Thoracic aorta (tissue), 2 donors: Measurements from ENCODE around the gene PAPLN. TPM values are rescaled to one million over a fixed set of nuclear protein-coding genes. Genes with fewer than 3 reads are reported as not detected.

Experiments used
- ATAC-seq: fragments of 150-250 bp; one replicate; pipeline ENCODE4 v1.8.0; 2017; ENCODE audit warnings: low read depth; ENCODE audit not compliant: insufficient number of reproducible peaks, low FRiP score
- DNase-seq: peaks from one replicate; pipeline ENCODE4 v3.0.0-alpha.2; 2020; ENCODE audit warnings: low spot score
- H3K27ac ChIP-seq, 2 donors: fragments of 200-600 bp; sonication (generic); 1 replicate in 1 of 2; 2 replicates in 1 of 2; pipeline ENCODE4 v1.5.1; 2016; ENCODE audit warnings: mild to moderate bottlenecking in 2 of 2, moderate library complexity in 2 of 2
- H3K27me3 ChIP-seq: fragments of 200-600 bp; sonication (generic); replicated peaks from 2 replicates; pipeline ENCODE4 v1.6.0; 2016; ENCODE audit warnings: mild to moderate bottlenecking; ENCODE audit not compliant: insufficient read depth
- H3K36me3 ChIP-seq: fragments of 200-600 bp; sonication (generic); one replicate; pipeline ENCODE4 v1.5.1; 2016
- H3K4me1 ChIP-seq, 2 donors: fragments of 200-600 bp; sonication (generic); 1 replicate in 1 of 2; 2 replicates in 1 of 2; pipeline versions ENCODE4 v1.5.1 to v1.6.0; 2016; ENCODE audit warnings: low read depth in 2 of 2, mild to moderate bottlenecking in 1 of 2; ENCODE audit not compliant: control insufficient read depth in 1 of 2
- H3K4me3 ChIP-seq: fragments of 200-600 bp; sonication (generic); 2 replicates; pipeline ENCODE4 v1.5.1; 2016; ENCODE audit warnings: mild to moderate bottlenecking
- H3K9me3 ChIP-seq: fragments of 200-600 bp; sonication (generic); 2 replicates; pipeline ENCODE4 v1.5.1; 2016
- total RNA-seq, 2 donors: library from RNA; depleted of rRNA; stranded (reverse); fragments of >200 nt; gene quantifications; one replicate each; pipeline versions ENCODE4 v1.1.0 to v1.2.3, GENCODE V29; 2016
- TF ChIP-seq, protein P1 (sequence below): fragments of 200-600 bp; sonication (generic); IDR thresholded peaks from one replicate; pipeline ENCODE4 v1.5.1; 2019; ENCODE audit warnings: antibody characterized with exemption

PAPLN gene
- total RNA-seq, 2 donors from 2014 or later: 10.0 to 10.2 TPM

DNA sequence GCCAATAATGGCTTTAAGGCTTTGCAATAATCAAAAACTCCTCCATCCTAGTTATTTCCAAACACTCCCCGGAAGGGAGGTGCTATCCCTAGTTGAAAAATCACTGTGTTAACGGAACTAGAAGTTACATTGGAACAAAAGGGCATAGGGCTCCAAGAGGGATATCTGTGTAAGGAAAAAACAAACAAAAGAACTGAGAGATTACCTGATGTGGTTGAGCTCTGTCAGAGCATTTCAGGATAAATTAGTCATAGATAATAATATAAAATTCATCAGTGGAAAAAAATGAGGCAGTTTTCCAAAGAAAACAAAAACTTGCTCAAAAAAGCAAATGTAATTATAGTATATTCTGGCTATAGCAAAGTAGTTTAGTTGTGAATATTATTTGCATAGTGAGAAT, 27.4 kb upstream of the PAPLN start:
- no peak overlapping the region for H3K27ac ChIP-seq
- H3K27me3 ChIP-seq: no peaks in the 10 kb centered on the region
- H3K9me3 ChIP-seq: no peaks in the 10 kb centered on the region
- ATAC-seq: no peak
- TF ChIP-seq, protein P1, sequence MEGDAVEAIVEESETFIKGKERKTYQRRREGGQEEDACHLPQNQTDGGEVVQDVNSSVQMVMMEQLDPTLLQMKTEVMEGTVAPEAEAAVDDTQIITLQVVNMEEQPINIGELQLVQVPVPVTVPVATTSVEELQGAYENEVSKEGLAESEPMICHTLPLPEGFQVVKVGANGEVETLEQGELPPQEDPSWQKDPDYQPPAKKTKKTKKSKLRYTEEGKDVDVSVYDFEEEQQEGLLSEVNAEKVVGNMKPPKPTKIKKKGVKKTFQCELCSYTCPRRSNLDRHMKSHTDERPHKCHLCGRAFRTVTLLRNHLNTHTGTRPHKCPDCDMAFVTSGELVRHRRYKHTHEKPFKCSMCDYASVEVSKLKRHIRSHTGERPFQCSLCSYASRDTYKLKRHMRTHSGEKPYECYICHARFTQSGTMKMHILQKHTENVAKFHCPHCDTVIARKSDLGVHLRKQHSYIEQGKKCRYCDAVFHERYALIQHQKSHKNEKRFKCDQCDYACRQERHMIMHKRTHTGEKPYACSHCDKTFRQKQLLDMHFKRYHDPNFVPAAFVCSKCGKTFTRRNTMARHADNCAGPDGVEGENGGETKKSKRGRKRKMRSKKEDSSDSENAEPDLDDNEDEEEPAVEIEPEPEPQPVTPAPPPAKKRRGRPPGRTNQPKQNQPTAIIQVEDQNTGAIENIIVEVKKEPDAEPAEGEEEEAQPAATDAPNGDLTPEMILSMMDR: no peak
- H3K36me3 ChIP-seq: peaks cover 25% of the 10 kb centered on the region
- H3K4me3 ChIP-seq: no peak overlapping the region
- no peak for DNase-seq
- peaks cover 0 to 16% of the 10 kb centered on the region in 2 donors for H3K4me1 ChIP-seq

DNA sequence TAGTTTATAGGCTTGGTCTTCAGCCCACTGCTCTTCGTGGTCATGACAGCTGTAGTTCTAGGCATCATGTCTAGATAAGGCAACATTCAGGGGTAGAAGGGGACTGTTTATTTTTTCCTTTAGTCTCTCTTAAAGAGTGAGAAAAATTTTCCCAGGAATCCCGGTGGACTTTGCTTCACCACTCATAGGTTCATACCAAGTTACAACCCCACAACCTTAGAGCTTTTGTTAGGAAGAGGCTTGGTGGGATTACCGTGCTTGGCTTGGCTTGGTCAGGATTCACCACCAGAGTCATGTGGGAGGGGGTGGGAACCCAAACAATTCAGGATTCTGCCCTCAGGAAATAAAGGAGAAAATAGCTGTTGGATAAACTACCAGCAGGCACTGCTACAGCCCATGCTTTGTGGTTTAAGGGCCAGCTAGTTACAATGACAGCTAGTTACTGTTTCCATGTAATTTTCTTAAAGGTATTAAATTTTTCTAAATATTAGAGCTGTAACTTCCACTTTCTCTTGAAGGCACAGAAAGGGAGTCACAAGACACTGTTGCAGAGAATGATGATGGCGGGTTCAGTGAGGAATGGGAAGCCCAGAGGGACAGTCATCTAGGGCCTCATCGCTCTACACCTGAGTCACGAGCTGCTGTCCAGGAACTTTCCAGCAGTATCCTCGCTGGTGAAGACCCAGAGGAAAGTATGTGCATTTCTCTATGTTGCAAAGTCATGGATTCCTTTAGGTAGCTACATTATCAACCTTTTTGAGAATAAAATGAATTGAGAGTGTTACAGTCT, 25.9 kb upstream of the PAPLN start:
- Histone ChIP-seq H3K27me3 (no peaks in the 10 kb centered on the region), H3K27ac (no peak overlapping the region), H3K4me3 (no peak overlapping the region), H3K4me1 (peaks cover 0 to 16% of the 10 kb centered on the region in 2 donors), H3K36me3 (peaks cover 25% of the 10 kb centered on the region), H3K9me3 (no peaks in the 10 kb centered on the region)
- DNase-seq (no peak), ATAC-seq (no peak)
- TF ChIP-seq, protein P1: no peak

DNA sequence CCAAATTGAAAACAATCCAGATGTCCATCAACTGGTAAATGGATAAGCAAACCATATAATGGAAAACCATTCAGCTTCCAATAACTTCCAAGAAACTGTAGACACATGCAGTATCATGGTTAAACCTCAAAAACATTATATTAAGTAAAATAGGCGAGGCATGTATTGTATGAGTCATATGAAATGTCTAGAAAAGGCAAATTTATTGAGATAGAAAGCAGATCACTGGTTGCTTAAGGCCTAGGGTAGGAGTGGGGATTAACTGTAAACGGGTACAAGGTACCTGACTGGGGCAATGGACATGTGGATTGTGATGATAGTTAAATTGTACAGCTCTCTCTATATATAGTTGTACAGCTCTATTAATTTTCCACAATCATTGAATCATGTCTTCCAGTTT, 21.3 kb upstream of the PAPLN start:
- no peaks in the 10 kb centered on the region for H3K9me3 ChIP-seq
- peaks cover 27% of the 10 kb centered on the region for H3K36me3 ChIP-seq
- H3K27me3 ChIP-seq: no peaks in the 10 kb centered on the region

DNA sequence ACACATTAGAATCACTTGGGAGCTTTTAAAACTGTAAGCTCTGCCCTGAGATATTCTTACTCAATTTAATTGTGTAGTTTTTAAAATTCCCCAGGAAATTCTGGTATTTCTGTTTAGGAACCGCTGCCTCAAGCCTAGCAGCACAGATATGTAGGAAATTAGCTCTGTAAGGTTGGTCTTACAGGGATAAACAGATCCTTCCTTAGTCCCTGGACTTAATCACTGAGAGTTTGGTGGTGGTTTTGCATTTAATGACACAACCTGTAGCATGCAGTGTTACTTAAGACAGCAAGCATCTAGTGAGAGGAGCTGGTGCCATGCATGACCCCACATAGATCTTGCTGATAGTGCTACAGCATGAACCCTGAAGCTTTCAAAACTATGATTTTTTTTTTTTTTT, 19.9 kb upstream of the PAPLN start:
- no peak for ATAC-seq
- peaks cover 25% of the 10 kb centered on the region for H3K36me3 ChIP-seq
- no peaks in the 10 kb centered on the region for H3K27me3 ChIP-seq
- H3K4me1 ChIP-seq: no peaks in the 10 kb centered on the region
- H3K4me3 ChIP-seq: no peak overlapping the region
- DNase-seq: no peak
- TF ChIP-seq, protein P1: no peak
- no peak overlapping the region for H3K27ac ChIP-seq
- no peaks in the 10 kb centered on the region for H3K9me3 ChIP-seq

More for the DNA sequence above, 21.3 kb upstream of the PAPLN start:
- ATAC-seq (no peak), DNase-seq (no peak)
- TF ChIP-seq, protein P1: no peak
- H3K27ac ChIP-seq: no peak overlapping the region
- no peaks in the 10 kb centered on the region for H3K4me1 ChIP-seq
- H3K4me3 ChIP-seq: no peak overlapping the region

DNA sequence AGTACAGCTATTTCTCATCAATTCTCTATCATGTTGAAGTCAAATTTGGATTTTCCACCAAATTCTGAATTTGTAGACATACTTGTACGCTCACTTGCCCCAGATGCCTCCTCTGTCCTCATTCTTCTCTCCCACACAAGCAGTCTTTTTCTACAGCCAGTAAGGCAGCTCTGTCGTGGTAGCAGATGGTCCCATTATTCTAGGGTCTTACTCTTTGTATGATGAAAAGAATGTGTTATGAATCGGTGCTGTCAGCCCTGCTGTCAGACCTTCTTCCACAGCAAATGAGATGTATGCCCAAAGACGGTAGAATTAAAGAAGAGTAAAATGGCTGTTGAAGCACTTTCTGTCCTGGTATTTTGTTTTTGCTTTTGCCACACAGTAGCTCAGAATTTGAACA, 17.2 kb upstream of the PAPLN start:
- H3K4me1 ChIP-seq: no peaks in the 10 kb centered on the region
- H3K4me3 ChIP-seq: no peak overlapping the region
- H3K9me3 ChIP-seq: no peaks in the 10 kb centered on the region
- H3K27ac ChIP-seq: no peak overlapping the region
- H3K36me3 ChIP-seq: peaks cover 20% of the 10 kb centered on the region
- TF ChIP-seq, protein P1: no peak
- H3K27me3 ChIP-seq: no peaks in the 10 kb centered on the region
- ATAC-seq (no peak), DNase-seq (no peak)
